Panc1 (cell line): ENCODE results near the gene GAMT. TPM values are rescaled to one million over a fixed set of nuclear protein-coding genes. Genes with fewer than 3 reads are reported as not detected.

ENCODE experiments used
- ATAC-seq: fragments of 200-7000 bp; cut with Tn5 transposase; 2 replicates; pipeline ENCODE4 v1.9.1; 2020; ENCODE audit warnings: mild to moderate bottlenecking, moderate library complexity
- BruUV-seq: library from RNA; stranded (reverse); fragments of 400-500 nt; replicated peaks from 2 replicates; lab custom pipeline; 2021; lab: Mats Ljungman, UMichigan
- CTCF ChIA-PET: fragments of 300-600 bp; sonication (Branson Sonifier 250); formaldehyde crosslinking; loops from one replicate; lab custom pipeline; 2022; ENCODE audit warnings: antibody characterized with exemption; lab: Charles Lee
- POLR2A ChIA-PET: fragments of 300-600 bp; sonication (Branson Sonifier 250); formaldehyde crosslinking; loops from one replicate; lab custom pipeline; 2022; ENCODE audit warnings: antibody characterized with exemption; lab: Charles Lee
- DNase-seq: peaks from one replicate; pipeline ENCODE4 v3.0.0-alpha.2; 2010; ENCODE audit warnings: low read depth, low spot score
- H3K27ac ChIP-seq: 2 replicates; pipeline ENCODE4 v1.5.1; 2011; ENCODE audit warnings: mild to moderate bottlenecking, low read length, inconsistent platforms
- H3K27me3 ChIP-seq: fragments of 200-500 bp; sonication (Bioruptor generic); 2 replicates; pipeline ENCODE4 v1.6.0; 2014; ENCODE audit warnings: low read length, inconsistent platforms; ENCODE audit not compliant: control insufficient read depth, insufficient read depth
- H3K36me3 ChIP-seq: fragments of 200-500 bp; sonication (Bioruptor generic); 2 replicates; pipeline ENCODE4 v1.5.1; 2014; ENCODE audit warnings: inconsistent platforms, mild to moderate bottlenecking, low read length, moderate library complexity; ENCODE audit not compliant: control insufficient read depth, insufficient read depth
- H3K4me1 ChIP-seq: 2 replicates; pipeline ENCODE4 v1.5.1; 2011; ENCODE audit warnings: inconsistent platforms, mild to moderate bottlenecking, low read length, moderate library complexity; ENCODE audit not compliant: control insufficient read depth, insufficient read depth
- H3K4me3 ChIP-seq, 2 experiments: 2 replicates each; pipeline ENCODE4 v1.5.1; 2011 to 2012; ENCODE audit warnings: low read depth in 2 of 2, low read length in 2 of 2, mild to moderate bottlenecking in 2 of 2, inconsistent platforms in 1 of 2, moderate library complexity in 1 of 2
- H3K9me3 ChIP-seq: fragments of 200-500 bp; sonication (Bioruptor generic); 2 replicates; pipeline ENCODE4 v1.5.1; 2014; ENCODE audit warnings: low read depth, mild to moderate bottlenecking, inconsistent platforms, low read length, moderate library complexity; ENCODE audit not compliant: control insufficient read depth, insufficient read depth
- CTCF ChIP-seq: fragments of 450-650 bp; IDR thresholded peaks from 2 replicates; pipeline ENCODE4 v1.5.1; 2017; ENCODE audit warnings: mild to moderate bottlenecking
- POLR2AphosphoS5 ChIP-seq: IDR thresholded peaks from 2 replicates; pipeline ENCODE4 v1.6.1; 2012; ENCODE audit warnings: mild to moderate bottlenecking, low read depth, low read length, moderate library complexity
- REST ChIP-seq, 2 experiments: IDR thresholded peaks; 2 replicates each; pipeline ENCODE4 v1.6.1; 2011 to 2012; ENCODE audit warnings: low read depth in 2 of 2, control low read depth in 1 of 2, low read length in 1 of 2, mild to moderate bottlenecking in 1 of 2, moderate library complexity in 1 of 2; ENCODE audit not compliant: insufficient read depth in 1 of 2
- SIN3A ChIP-seq: IDR thresholded peaks from 2 replicates; pipeline ENCODE4 v1.6.1; 2012; ENCODE audit warnings: low read depth, mild to moderate bottlenecking, low read length, moderate library complexity, borderline replicate concordance; ENCODE audit not compliant: insufficient read depth
- TCF7L2 ChIP-seq: IDR thresholded peaks from 2 replicates; pipeline ENCODE4 v1.6.1; 2011; ENCODE audit warnings: mild to moderate bottlenecking, low read depth, low read length, inconsistent platforms
- in situ Hi-C: cut with HindIII; loops from 2 replicates; pipeline ENCODE4 v1.10.0; 2016; ENCODE audit warnings: low sequenced_read_pairs, low pct_unique_long_range_greater_than_20kb
- intact Hi-C: fragments of 100-400 bp; cut with micrococcal nuclease; formaldehyde crosslinking; loops from one replicate; pipeline ENCODE4 v1.10.0; 2022; ENCODE audit not compliant: unreplicated experiment
- total RNA-seq: library from RNA; stranded (reverse); gene quantifications from one replicate; pipeline ENCODE4 v1.2.1, GENCODE V29; 2021; ENCODE audit not compliant: unreplicated experiment

GAMT gene
- total RNA-seq, 1 experiment from 2014 or later: 21.2 TPM

- BruUV-seq: no TSS peak
- POLR2A ChIA-PET: no interaction called here
Observed at GRCh38 chr19:1390890-1391423, 10.4 kb downstream of the GAMT start.

More at GRCh38 chr19:1390890-1391423, 10.4 kb downstream of the GAMT start:
- no peak overlapping the region for H3K4me3 ChIP-seq
- TF ChIP-seq REST (IDR thresholded peaks at IDR 0.05; ENCODE audit: insufficient read depth in 1 of 2, low read depth in 2 of 2, low read length in 1 of 2) (no peak), SIN3A (no peak), TCF7L2 (no peak), POLR2AphosphoS5 (no peak), CTCF (no peak)
- no peaks in the 10 kb centered on the region for H3K36me3 ChIP-seq
- DNase-seq: no peak
- H3K27me3 ChIP-seq: no peaks in the 10 kb centered on the region
- intact Hi-C loops: no loop called here
- CTCF ChIA-PET: no interaction called here
- H3K4me1 ChIP-seq: peaks cover 4% of the 10 kb centered on the region
- no peak overlapping the region for H3K27ac ChIP-seq
- H3K9me3 ChIP-seq: no peaks in the 10 kb centered on the region
- no peak for ATAC-seq
- in situ Hi-C loops: no loop called here
